SK-N-SH treated with all-trans-retinoic acid at 6 μM for 48 hours (cell line): ENCODE data around the gene SLC19A3.

Experiments used
- ATAC-seq: fragments of 200-7000 bp; cut with Tn5 transposase; 3 replicates; pipeline ENCODE4 v1.9.1; 2020; ENCODE audit warnings: mild to moderate bottlenecking, moderate library complexity
- ARNTL ChIP-seq: fragments of 450-650 bp; formaldehyde crosslinking; IDR thresholded peaks from 2 replicates; pipeline ENCODE4 v1.5.0; 2020; ENCODE audit warnings: low read depth, mild to moderate bottlenecking, moderate library complexity, borderline replicate concordance
- BACH2 ChIP-seq: fragments of 250-450 bp; sonication (Bioruptor Pico); IDR thresholded peaks from 2 replicates; pipeline ENCODE4 v1.9.0; 2021; ENCODE audit warnings: mild to moderate bottlenecking, borderline replicate concordance
- CREB5 ChIP-seq: fragments of 250-450 bp; sonication (Bioruptor Pico); IDR thresholded peaks from 2 replicates; pipeline ENCODE4 v1.5.1; 2020; ENCODE audit warnings: low read depth, mild to moderate bottlenecking, moderate library complexity
- CSDC2 ChIP-seq: fragments of 250-450 bp; sonication (Bioruptor Pico); IDR thresholded peaks from 2 replicates; pipeline ENCODE4 v1.5.0; 2020; ENCODE audit warnings: mild to moderate bottlenecking, moderate library complexity
- ESRRG ChIP-seq: fragments of 250-450 bp; sonication (Bioruptor Pico); IDR thresholded peaks from 2 replicates; pipeline ENCODE4 v1.6.1; 2021; ENCODE audit warnings: mild to moderate bottlenecking
- GLIS3 ChIP-seq: fragments of 250-450 bp; sonication (Bioruptor Pico); IDR thresholded peaks from 2 replicates; pipeline ENCODE4 v1.5.0; 2020; ENCODE audit warnings: mild to moderate bottlenecking, moderate library complexity
- ISL1 ChIP-seq: fragments of 250-450 bp; sonication (Bioruptor Pico); IDR thresholded peaks from 2 replicates; pipeline ENCODE4 v2.1.2; 2022; ENCODE audit warnings: mild to moderate bottlenecking, moderate library complexity
- OSR1 ChIP-seq: fragments of 250-450 bp; sonication (Bioruptor Pico); IDR thresholded peaks from 2 replicates; pipeline ENCODE4 v1.8.0; 2022; ENCODE audit warnings: moderate library complexity, mild to moderate bottlenecking, inconsistent platforms
- PATZ1 ChIP-seq: fragments of 250-450 bp; sonication (Bioruptor Pico); IDR thresholded peaks from 2 replicates; pipeline ENCODE4 v1.8.0; 2020; ENCODE audit warnings: mild to moderate bottlenecking, moderate library complexity, borderline replicate concordance
- PPARA ChIP-seq: fragments of 250-450 bp; sonication (Bioruptor Pico); IDR thresholded peaks from 2 replicates; pipeline ENCODE4 v1.5.0; 2020; ENCODE audit warnings: mild to moderate bottlenecking, borderline replicate concordance
- RARB ChIP-seq: fragments of 250-450 bp; sonication (Bioruptor Pico); IDR thresholded peaks from 2 replicates; pipeline ENCODE4 v1.8.0; 2021; ENCODE audit warnings: mild to moderate bottlenecking, moderate library complexity
- SNAI2 ChIP-seq: fragments of 250-450 bp; sonication (Bioruptor Pico); IDR thresholded peaks from 2 replicates; pipeline ENCODE4 v1.5.0; 2020; ENCODE audit warnings: mild to moderate bottlenecking, moderate library complexity
- TOX ChIP-seq: fragments of 250-450 bp; sonication (Bioruptor Pico); IDR thresholded peaks from 2 replicates; pipeline ENCODE4 v1.8.0; 2021; ENCODE audit warnings: mild to moderate bottlenecking, moderate library complexity, borderline replicate concordance
- ZC3H10 ChIP-seq: fragments of 250-450 bp; sonication (Bioruptor Pico); IDR thresholded peaks from 2 replicates; pipeline ENCODE4 v1.5.1; 2021; ENCODE audit warnings: mild to moderate bottlenecking, moderate library complexity
- ZFP3 ChIP-seq: fragments of 250-450 bp; sonication (Bioruptor Pico); IDR thresholded peaks from 2 replicates; pipeline ENCODE4 v1.5.0; 2020; ENCODE audit warnings: mild to moderate bottlenecking, moderate library complexity
- ZFP30 ChIP-seq: fragments of 450-650 bp; formaldehyde crosslinking; IDR thresholded peaks from 2 replicates; pipeline ENCODE4 v1.5.0; 2022; ENCODE audit warnings: mild to moderate bottlenecking, moderate library complexity
- ZNF565 ChIP-seq: fragments of 450-650 bp; formaldehyde crosslinking; conservative IDR thresholded peaks from 2 replicates; pipeline ENCODE4 v1.5.0; 2020; ENCODE audit warnings: low read depth, mild to moderate bottlenecking, moderate library complexity
- ZNF70 ChIP-seq: fragments of 450-650 bp; formaldehyde crosslinking; IDR thresholded peaks from 2 replicates; pipeline ENCODE4 v1.5.0; 2020; ENCODE audit warnings: mild to moderate bottlenecking, moderate library complexity
- ZNF8 ChIP-seq: fragments of 450-650 bp; formaldehyde crosslinking; IDR thresholded peaks from 2 replicates; pipeline ENCODE4 v1.5.0; 2020; ENCODE audit warnings: mild to moderate bottlenecking, moderate library complexity
- TF ChIP-seq, protein P1 (sequence below): fragments of 250-450 bp; sonication (Bioruptor Pico); IDR thresholded peaks from 2 replicates; pipeline ENCODE4 v1.8.0; 2021; ENCODE audit warnings: low read depth, mild to moderate bottlenecking, moderate library complexity, borderline replicate concordance
- TF ChIP-seq, protein P2 (sequence below): fragments of 250-450 bp; sonication (Bioruptor Pico); IDR thresholded peaks from 2 replicates; pipeline ENCODE4 v1.5.1; 2021; ENCODE audit warnings: mild to moderate bottlenecking, moderate library complexity
- TF ChIP-seq, protein P3 (sequence below): fragments of 250-450 bp; sonication (Bioruptor Pico); IDR thresholded peaks from 2 replicates; pipeline ENCODE4 v1.5.0; 2020; ENCODE audit warnings: mild to moderate bottlenecking, moderate library complexity

SLC19A3 gene

DNA sequence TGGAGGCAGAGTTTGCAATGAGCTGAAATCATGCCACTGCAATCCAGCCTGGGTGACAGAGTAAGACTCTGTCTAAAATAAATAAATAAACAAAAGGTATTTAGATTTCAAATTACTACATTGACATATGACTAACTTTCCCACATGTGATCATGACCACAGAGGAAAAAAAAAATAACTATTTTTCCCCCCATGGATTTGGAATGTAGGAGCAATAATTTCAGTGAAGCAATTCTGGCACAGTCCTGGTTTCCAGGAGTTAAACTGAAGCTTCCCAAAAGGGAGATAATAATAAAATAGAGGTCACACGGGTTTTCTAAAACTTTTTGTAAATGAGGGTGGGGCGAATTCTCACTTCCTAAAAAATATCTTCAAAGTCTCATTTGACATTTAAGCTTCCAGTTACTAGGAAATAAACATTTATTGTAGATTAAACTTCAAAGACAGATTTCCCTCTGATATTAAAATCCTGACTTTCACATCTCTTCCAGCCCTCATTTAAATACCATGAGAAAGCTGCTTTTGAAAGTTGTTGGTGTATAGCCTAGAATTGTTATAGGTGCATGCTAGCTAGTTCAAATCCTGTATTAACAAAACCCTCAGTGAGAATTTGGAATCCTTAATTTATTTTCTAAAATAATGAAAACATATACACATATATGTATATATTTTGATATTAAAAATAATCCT lies 20.7 kb downstream of the SLC19A3 start:
- no peak for ATAC-seq
- no peak for TF ChIP-seq GLIS3
- no peak for TF ChIP-seq ARNTL (CRISPR knock-in tag)
- no peak for TF ChIP-seq PATZ1 (CRISPR knock-in tag)
- no peak for TF ChIP-seq PPARA (CRISPR knock-in tag)
- no peak for TF ChIP-seq ZNF70
- TF ChIP-seq, all 23 proteins: peak for 0

- TF ChIP-seq SNAI2 (CRISPR knock-in tag): no peak
- TF ChIP-seq ZNF8 (CRISPR knock-in tag): no peak
- no peak for TF ChIP-seq BACH2
- TF ChIP-seq, protein P1, sequence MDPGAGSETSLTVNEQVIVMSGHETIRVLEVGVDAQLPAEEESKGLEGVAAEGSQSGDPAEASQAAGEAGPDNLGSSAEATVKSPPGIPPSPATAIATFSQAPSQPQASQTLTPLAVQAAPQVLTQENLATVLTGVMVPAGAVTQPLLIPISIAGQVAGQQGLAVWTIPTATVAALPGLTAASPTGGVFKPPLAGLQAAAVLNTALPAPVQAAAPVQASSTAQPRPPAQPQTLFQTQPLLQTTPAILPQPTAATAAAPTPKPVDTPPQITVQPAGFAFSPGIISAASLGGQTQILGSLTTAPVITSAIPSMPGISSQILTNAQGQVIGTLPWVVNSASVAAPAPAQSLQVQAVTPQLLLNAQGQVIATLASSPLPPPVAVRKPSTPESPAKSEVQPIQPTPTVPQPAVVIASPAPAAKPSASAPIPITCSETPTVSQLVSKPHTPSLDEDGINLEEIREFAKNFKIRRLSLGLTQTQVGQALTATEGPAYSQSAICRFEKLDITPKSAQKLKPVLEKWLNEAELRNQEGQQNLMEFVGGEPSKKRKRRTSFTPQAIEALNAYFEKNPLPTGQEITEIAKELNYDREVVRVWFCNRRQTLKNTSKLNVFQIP: no peak
- no peak for TF ChIP-seq PATZ1 (CRISPR knock-in tag)
- no peak for TF ChIP-seq PPARA (CRISPR knock-in tag)
- no peak for TF ChIP-seq RARB (CRISPR knock-in tag)
- no peak for TF ChIP-seq TOX
- no peak for TF ChIP-seq ZFP30 (CRISPR knock-in tag)
- TF ChIP-seq ESRRG: no peak
- no peak for TF ChIP-seq CREB5 (CRISPR knock-in tag)
- TF ChIP-seq ISL1 (CRISPR knock-in tag): no peak
- TF ChIP-seq GLIS3: no peak
- no peak for TF ChIP-seq ARNTL (CRISPR knock-in tag)
- no peak for TF ChIP-seq ZC3H10 (CRISPR knock-in tag)
- TF ChIP-seq ZNF565: no peak
- no peak for ATAC-seq
Observed at GRCh38 chr2:227687189-227687588, 30.6 kb downstream of the SLC19A3 start.

GRCh38 chr2:227684258-227684657 lies 33.6 kb downstream of the SLC19A3 start:
- no peak for TF ChIP-seq ISL1 (CRISPR knock-in tag)
- TF ChIP-seq ZNF70: 0 out of 2 replicates have a peak, but pooled peaks have one; percentile 21
- no peak for TF ChIP-seq OSR1 (CRISPR knock-in tag)
- ATAC-seq: no peak

DNA sequence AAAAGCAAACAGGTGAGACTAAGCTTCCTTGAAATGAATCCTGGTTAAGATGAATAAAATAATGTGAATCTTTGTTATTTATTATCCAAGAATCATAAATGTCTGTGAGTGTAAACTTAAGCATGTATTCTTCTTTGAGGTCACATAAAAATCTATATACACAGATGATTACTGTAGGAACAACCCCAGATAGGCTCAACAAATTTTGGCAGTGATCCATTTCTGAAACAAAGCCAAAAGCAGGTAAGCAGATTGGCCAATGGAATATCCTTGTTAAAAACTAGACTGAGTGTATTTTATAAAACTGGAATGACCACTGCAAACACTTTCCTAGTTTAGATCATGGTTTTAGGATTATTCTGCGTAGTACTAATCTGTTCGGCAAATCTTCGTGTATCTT lies 39.9 kb downstream of the SLC19A3 start:
- ATAC-seq: no peak
- TF ChIP-seq OSR1 (CRISPR knock-in tag): no peak
- TF ChIP-seq TOX: no peak
- TF ChIP-seq, protein P2, sequence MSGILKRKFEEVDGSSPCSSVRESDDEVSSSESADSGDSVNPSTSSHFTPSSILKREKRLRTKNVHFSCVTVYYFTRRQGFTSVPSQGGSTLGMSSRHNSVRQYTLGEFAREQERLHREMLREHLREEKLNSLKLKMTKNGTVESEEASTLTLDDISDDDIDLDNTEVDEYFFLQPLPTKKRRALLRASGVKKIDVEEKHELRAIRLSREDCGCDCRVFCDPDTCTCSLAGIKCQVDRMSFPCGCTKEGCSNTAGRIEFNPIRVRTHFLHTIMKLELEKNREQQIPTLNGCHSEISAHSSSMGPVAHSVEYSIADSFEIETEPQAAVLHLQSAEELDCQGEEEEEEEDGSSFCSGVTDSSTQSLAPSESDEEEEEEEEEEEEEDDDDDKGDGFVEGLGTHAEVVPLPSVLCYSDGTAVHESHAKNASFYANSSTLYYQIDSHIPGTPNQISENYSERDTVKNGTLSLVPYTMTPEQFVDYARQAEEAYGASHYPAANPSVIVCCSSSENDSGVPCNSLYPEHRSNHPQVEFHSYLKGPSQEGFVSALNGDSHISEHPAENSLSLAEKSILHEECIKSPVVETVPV (CRISPR knock-in tag): no peak
- TF ChIP-seq CREB5 (CRISPR knock-in tag): no peak
- no peak for TF ChIP-seq ISL1 (CRISPR knock-in tag)
- TF ChIP-seq ESRRG: no peak
- TF ChIP-seq CSDC2 (CRISPR knock-in tag): no peak
- TF ChIP-seq BACH2: no peak
- TF ChIP-seq ZFP3 (CRISPR knock-in tag): no peak
- no peak for TF ChIP-seq PPARA (CRISPR knock-in tag)
- TF ChIP-seq SNAI2 (CRISPR knock-in tag): no peak
- TF ChIP-seq RARB (CRISPR knock-in tag): no peak
- TF ChIP-seq ARNTL (CRISPR knock-in tag): no peak
- no peak for TF ChIP-seq ZNF565
- no peak for TF ChIP-seq GLIS3
- TF ChIP-seq, protein P3, sequence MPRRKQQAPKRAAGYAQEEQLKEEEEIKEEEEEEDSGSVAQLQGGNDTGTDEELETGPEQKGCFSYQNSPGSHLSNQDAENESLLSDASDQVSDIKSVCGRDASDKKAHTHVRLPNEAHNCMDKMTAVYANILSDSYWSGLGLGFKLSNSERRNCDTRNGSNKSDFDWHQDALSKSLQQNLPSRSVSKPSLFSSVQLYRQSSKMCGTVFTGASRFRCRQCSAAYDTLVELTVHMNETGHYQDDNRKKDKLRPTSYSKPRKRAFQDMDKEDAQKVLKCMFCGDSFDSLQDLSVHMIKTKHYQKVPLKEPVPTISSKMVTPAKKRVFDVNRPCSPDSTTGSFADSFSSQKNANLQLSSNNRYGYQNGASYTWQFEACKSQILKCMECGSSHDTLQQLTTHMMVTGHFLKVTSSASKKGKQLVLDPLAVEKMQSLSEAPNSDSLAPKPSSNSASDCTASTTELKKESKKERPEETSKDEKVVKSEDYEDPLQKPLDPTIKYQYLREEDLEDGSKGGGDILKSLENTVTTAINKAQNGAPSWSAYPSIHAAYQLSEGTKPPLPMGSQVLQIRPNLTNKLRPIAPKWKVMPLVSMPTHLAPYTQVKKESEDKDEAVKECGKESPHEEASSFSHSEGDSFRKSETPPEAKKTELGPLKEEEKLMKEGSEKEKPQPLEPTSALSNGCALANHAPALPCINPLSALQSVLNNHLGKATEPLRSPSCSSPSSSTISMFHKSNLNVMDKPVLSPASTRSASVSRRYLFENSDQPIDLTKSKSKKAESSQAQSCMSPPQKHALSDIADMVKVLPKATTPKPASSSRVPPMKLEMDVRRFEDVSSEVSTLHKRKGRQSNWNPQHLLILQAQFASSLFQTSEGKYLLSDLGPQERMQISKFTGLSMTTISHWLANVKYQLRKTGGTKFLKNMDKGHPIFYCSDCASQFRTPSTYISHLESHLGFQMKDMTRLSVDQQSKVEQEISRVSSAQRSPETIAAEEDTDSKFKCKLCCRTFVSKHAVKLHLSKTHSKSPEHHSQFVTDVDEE (CRISPR knock-in tag): no peak
